C4-2B (cell line): ENCODE measurements around the gene GGT7.

Source experiments
- ZFX ChIP-seq: fragments of 450-650 bp; IDR thresholded peaks from 2 replicates; pipeline ENCODE4 v1.6.1; 2017
- TF ChIP-seq, protein P1 (sequence below): fragments of 450-650 bp; conservative IDR thresholded peaks from 2 replicates; pipeline ENCODE4 v1.5.1; 2017; ENCODE audit warnings: mild to moderate bottlenecking

DNA sequence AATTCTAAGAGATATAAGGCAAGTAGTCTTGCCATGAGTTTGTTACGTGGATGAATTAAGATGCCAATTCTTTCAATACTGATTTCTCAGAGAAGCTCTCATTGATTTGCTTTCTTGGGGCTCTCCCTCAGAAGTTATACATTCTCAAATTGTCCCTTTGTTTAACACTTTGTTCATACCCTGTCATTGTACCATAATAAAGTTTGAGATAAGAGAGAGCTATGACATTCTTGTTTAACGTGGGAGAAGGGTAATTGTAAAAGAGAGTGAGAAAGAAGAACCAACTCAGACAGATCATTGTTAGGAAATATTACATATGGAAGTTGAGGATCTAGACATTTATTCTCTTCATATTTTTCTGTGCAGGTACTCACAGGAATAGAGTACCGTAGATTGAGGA, 22.8 kb upstream of the GGT7 start:
- TF ChIP-seq, protein P1, sequence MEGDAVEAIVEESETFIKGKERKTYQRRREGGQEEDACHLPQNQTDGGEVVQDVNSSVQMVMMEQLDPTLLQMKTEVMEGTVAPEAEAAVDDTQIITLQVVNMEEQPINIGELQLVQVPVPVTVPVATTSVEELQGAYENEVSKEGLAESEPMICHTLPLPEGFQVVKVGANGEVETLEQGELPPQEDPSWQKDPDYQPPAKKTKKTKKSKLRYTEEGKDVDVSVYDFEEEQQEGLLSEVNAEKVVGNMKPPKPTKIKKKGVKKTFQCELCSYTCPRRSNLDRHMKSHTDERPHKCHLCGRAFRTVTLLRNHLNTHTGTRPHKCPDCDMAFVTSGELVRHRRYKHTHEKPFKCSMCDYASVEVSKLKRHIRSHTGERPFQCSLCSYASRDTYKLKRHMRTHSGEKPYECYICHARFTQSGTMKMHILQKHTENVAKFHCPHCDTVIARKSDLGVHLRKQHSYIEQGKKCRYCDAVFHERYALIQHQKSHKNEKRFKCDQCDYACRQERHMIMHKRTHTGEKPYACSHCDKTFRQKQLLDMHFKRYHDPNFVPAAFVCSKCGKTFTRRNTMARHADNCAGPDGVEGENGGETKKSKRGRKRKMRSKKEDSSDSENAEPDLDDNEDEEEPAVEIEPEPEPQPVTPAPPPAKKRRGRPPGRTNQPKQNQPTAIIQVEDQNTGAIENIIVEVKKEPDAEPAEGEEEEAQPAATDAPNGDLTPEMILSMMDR: no peak
- TF ChIP-seq ZFX: no peak
